ENCODE data around the gene PIP5K1A.

The PIP5K1A gene

GRCh38 chr1:151289080-151289935 lies 91.0 kb downstream of the PIP5K1A start:
- no peak for DNase-seq

GRCh38 chr1:151289991-151290708 lies 91.8 kb downstream of the PIP5K1A start:
- DNase-seq = no peak

GRCh38 chr1:151290709-151291303 lies 92.5 kb downstream of the PIP5K1A start:
- DNase-seq = no peak

- no peak for DNase-seq
Observed at GRCh38 chr1:151292207-151293030, 94.1 kb downstream of the PIP5K1A start.

GRCh38 chr1:151293093-151293492 lies 94.7 kb downstream of the PIP5K1A start:
- DNase-seq = no peak

GRCh38 chr1:151294742-151295462 lies 96.5 kb downstream of the PIP5K1A start:
- no peak for DNase-seq

All from activated CD4-positive, alpha-beta T cell treated with anti-CD3 and anti-CD28 coated beads, Interleukin-2, amount 50 U/mL, for 16 hours (primary cell).